Body of pancreas (tissue), 4 donors: Measurements from ENCODE around the gene TRAK1. TPM values are rescaled to one million over a fixed set of nuclear protein-coding genes. Genes with fewer than 3 reads are reported as not detected.
A peak's percentile ranks its signal among the peaks of the same experiment; 100 is the strongest.

Experiments
- ATAC-seq: fragments of 150-250 bp; one replicate; pipeline ENCODE4 v1.9.1; 2016
- DNase-seq, 4 donors: peaks; one replicate each; pipeline ENCODE4 v3.0.0-alpha.2; 2019
- H3K27ac ChIP-seq, 4 donors: fragments of 200-600 bp; sonication (generic); 1 replicate in 3 of 4; 2 replicates in 1 of 4; pipeline versions ENCODE4 v1.5.1 to v1.6.1; 2016 to 2019; ENCODE audit warnings: mild to moderate bottlenecking in 1 of 4, mixed read lengths in 1 of 4, moderate library complexity in 1 of 4
- H3K27me3 ChIP-seq, 2 donors: fragments of 200-600 bp; sonication (generic); one replicate each; pipeline ENCODE4 v1.6.0; 2016; ENCODE audit warnings: mild to moderate bottlenecking in 1 of 2
- H3K36me3 ChIP-seq, 2 donors: fragments of 200-600 bp; sonication (generic); replicated peaks in 1 of 2; 2 replicates each; pipeline ENCODE4 v1.5.1; 2016; ENCODE audit warnings: low read depth in 2 of 2; ENCODE audit not compliant: insufficient read depth in 1 of 2
- H3K4me1 ChIP-seq: fragments of 200-600 bp; sonication (generic); one replicate; pipeline ENCODE4 v1.6.0; 2016
- H3K4me3 ChIP-seq, 2 donors: fragments of 200-600 bp; sonication (generic); 1 replicate in 1 of 2; 2 replicates in 1 of 2; pipeline ENCODE4 v1.5.1; 2016 to 2019
- H3K9me3 ChIP-seq, 3 donors: fragments of 200-600 bp; sonication (generic); 1 replicate in 2 of 3; 2 replicates in 1 of 3; pipeline ENCODE4 v1.5.1; 2016
- CTCF ChIP-seq, 7 experiments: fragments of 450-650 bp in 4 of 7; fragments of 200-600 bp in 3 of 7; sonication (generic) in 3 of 7; IDR thresholded peaks; one replicate each; pipeline ENCODE4 v1.5.1; 2016 to 2019; ENCODE audit warnings: antibody characterized with exemption in 7 of 7
- POLR2A ChIP-seq, 3 donors: fragments of 450-650 bp; IDR thresholded peaks; one replicate each; pipeline ENCODE4 v1.6.1; 2016; ENCODE audit warnings: antibody characterized with exemption in 3 of 3, mild to moderate bottlenecking in 2 of 3
- WGBS, 2 donors: methylation state at CpG; one replicate each; pipeline ENCODE4 v1.1.5; 2017; 5-methylcytosine and 5-hydroxymethylcytosine counted together
- intact Hi-C: fragments of 100-400 bp; cut with DNase I; formaldehyde crosslinking; loops from one replicate; pipeline ENCODE4 v1.15.1; 2023
- total RNA-seq, 2 donors: library from RNA; depleted of rRNA; stranded (reverse); fragments of >200 nt; gene quantifications; one replicate each; pipeline ENCODE4 v1.1.0, GENCODE V29; 2016

The TRAK1 gene
- total RNA-seq, 2 donors from 2014 or later = 17.1 to 24.1 TPM

DNA sequence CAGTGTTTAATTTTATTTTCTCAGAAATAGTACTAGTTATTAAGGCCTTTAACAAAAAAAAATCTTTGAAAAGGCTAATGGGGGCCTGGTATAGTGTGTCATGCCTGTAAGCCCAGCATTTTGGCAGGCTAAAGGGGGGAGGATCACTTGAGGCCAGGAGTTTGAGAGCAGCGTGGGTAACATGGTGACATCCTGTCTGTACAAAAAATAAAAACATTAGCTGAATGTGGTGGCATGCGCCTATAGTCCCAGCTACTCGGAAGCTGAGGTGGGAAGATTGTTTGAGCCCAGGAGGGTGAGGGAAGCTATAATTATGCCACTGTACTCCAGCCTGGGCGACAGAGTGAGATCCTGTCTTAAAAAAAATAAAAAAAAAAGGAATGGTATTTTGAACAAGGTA is 61.9 kb downstream of the TRAK1 start:
- TF ChIP-seq POLR2A (IDR thresholded peaks at IDR 0.05) (no peak), CTCF (IDR thresholded peaks at IDR 0.05) (no peak)
- ATAC-seq (no peak), DNase-seq (no peak)
- WGBS, 2 donors = 95 to 96% methylated on average over 4 of the region's 4 CpGs
- Histone ChIP-seq H3K4me3 (no peak overlapping the region), H3K27ac (no peak overlapping the region), H3K27me3 (no peaks in the 10 kb centered on the region), H3K9me3 (no peaks in the 10 kb centered on the region), H3K36me3 (no peaks in the 10 kb centered on the region), H3K4me1 (no peaks in the 10 kb centered on the region)
- intact Hi-C loops = no loop called here

- H3K4me1 ChIP-seq = peaks cover 15% of the 10 kb centered on the region
- WGBS, 2 donors = 79 to 82% methylated on average over 8 of the region's 8 CpGs
- no peaks in the 10 kb centered on the region for H3K27me3 ChIP-seq
- no peaks in the 10 kb centered on the region for H3K36me3 ChIP-seq
- ATAC-seq (no peak), DNase-seq (no peak)
- H3K27ac ChIP-seq = no peak overlapping the region
- no peak overlapping the region for H3K4me3 ChIP-seq
- intact Hi-C loops = no loop called here
- no peaks in the 10 kb centered on the region for H3K9me3 ChIP-seq
- no peak for TF ChIP-seq POLR2A (IDR thresholded peaks at IDR 0.05)
- TF ChIP-seq CTCF (IDR thresholded peaks at IDR 0.05) = no peak
Observed at GRCh38 chr3:42157540-42158538, 66.7 kb downstream of the TRAK1 start.

GRCh38 chr3:42159147-42159546 is 68.0 kb downstream of the TRAK1 start:
- Histone ChIP-seq H3K4me1 (peaks cover 27% of the 10 kb centered on the region), H3K36me3 (no peaks in the 10 kb centered on the region), H3K27me3 (no peaks in the 10 kb centered on the region), H3K9me3 (no peaks in the 10 kb centered on the region), H3K4me3 (no peak overlapping the region), H3K27ac (peak overlapping the region in 3 of 4 donors; percentile 2 to 74 (median 36))
- DNase-seq (no peak), ATAC-seq (no peak)
- intact Hi-C loops = no loop called here
- 43 to 61% methylated on average over 8 of the region's 8 CpGs for WGBS, 2 donors
- no peak for TF ChIP-seq POLR2A (IDR thresholded peaks at IDR 0.05)
- TF ChIP-seq CTCF (IDR thresholded peaks at IDR 0.05) = no peak

DNA sequence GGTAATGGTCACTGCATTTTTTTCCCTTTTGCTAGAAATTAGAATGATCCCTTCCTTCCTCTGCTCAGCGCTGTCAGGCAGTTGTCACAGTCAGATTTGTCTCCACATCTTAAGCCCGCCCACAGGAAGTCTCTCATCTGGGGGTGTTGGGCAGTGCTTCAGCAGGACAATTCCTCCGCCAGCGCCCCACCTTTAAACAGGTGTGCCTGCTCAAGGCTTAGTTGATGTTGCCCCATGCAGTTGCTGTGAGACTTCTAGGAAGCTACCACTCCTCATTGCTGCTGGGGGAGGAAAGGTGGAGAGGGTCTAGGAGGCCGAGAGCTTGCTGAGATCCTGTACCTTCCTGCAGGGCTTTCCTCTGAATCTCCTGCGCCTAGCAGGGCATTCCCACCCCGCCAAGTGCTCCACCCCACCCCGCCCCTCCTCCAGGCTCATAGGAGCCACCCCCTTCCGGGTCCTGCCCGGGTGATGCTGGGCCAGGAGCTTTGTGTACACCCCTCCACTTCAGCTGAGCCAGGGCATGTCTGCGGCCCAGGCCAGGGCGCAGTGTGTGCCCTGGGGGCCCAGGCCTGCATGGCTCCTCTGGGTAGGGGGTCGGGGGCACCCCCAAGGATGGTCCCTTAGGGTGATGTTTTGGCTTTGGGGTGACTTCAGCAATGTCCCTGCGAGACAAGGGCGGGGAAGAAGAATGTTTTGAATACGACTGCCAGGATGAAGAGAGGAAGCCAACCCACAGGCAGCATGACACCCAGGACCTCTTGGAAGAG is 68.7 kb downstream of the TRAK1 start:
- Histone ChIP-seq H3K27me3 (no peaks in the 10 kb centered on the region), H3K4me1 (peaks cover 34% of the 10 kb centered on the region), H3K27ac (peak overlapping the region; percentile 2 to 74 (median 36)), H3K4me3 (no peak overlapping the region), H3K9me3 (no peaks in the 10 kb centered on the region), H3K36me3 (no peaks in the 10 kb centered on the region)
- intact Hi-C loops = no loop called here
- ATAC-seq (peak; percentile 91), DNase-seq (peak; percentile 57 to 76 (median 65))
- TF ChIP-seq POLR2A (IDR thresholded peaks at IDR 0.05) (peak in 2 of 3 donors; percentile 26 to 37), CTCF (IDR thresholded peaks at IDR 0.05) (no peak)
- 25 to 36% methylated on average over 10 to 16 of the region's 16 CpGs for WGBS, 2 donors
